HG03159 (cell line): ENCODE results near the gene JUND.
A peak's percentile ranks its signal among the peaks of the same experiment; 100 is the strongest.
"Not testable (repeated sequence)": the region's sequence is repeated elsewhere in the genome, so short reads cannot be mapped to it uniquely, and the experiment has no call there.

Source experiments
- ATAC-seq: cut with Tn5 transposase; IDR thresholded peaks from one replicate; pipeline ENCODE4 v1.9.1; 2021; ENCODE audit warnings: mild to moderate bottlenecking, moderate library complexity; ENCODE audit not compliant: unreplicated experiment

Gene JUND

DNA sequence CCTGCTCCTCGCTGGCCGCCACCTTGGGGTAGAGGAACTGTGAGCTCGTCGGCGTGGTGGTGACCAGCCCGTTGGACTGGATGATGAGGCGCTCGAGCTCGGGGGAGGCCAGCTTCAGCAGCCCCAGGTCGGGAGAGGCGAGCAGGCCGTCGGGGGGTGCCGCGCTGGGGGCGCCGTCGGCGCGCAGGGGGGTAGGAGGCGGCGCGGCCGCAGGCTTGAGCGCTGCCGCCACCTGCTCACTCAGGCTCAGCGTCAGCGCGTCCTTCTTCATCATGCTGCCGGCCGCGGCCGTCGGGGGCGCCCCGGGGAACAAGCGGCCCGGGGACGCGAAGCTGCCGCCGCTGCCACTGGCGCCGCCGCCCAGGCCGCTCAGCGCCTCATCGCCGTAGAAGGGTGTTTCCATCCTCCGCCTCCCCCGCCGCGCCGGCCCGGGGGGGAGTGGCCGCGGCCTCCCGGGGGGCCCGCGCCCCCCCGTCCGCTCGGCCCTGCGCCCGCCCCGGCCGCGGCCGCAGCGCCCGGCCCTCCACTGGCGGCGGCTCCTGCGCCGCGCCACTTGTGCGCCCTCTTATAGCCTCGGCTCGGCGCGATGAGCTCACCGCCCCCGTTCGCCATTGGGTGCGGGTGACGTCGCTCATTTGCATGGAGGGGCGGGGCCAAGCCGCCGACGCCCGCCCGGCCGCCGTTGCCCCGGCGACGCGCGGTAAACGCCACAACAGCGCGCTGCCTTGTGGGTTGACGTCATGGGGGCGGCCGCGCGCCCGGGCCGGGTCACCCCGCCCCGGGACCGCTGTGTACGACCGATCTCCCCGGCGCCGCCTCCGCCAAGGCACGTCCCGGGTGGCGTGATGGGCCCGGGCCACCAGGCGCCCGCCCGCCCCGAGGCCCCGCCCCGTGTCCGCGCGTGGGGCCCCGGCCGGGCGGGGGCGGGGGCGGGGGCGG, at the start of gene JUND:
Gene JUND (minus strand): TSS at position 541 of the 939 bp plus-strand sequence. CDS start 138 bp downstream, at position 403.
- ATAC-seq: peak; percentile 56

DNA sequence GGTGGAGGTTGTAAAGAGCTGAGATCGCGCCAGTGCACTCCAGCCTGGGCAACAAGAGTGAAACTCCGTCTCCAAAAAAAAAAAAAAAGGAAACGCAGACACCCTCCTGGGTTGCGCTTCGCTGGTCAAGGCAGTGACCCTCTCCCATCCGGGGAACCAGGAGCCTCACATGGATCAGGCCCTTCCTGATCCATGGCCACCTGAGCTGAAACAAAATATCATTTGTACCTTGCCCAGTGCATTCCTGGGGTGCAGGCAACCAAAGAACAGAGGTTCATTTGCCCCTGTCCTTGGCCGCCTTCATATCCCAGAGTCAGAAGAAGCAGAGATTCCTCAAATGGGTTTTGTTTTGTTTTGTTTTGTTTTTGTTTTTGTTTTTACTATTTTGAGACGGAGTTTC, 49.4 kb upstream of the JUND start:
- ATAC-seq: no peak

DNA sequence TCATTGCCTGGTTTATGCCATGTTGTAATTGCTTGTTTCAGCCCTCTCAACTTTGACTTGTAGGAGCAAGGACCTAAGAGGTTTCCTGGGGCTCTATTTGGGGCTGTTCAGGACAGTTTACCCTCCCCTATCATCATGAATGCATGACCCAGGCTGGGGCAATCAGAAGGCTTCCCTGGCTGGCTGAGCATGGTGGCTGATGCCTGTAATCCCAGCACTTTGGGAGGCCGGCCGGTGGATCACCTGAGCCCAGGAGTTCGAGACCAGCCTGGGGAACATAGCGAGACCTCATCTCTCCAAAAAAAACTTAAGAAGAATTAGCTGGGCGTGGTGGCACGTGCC, 47.6 kb upstream of the JUND start:
- ATAC-seq: no peak

DNA sequence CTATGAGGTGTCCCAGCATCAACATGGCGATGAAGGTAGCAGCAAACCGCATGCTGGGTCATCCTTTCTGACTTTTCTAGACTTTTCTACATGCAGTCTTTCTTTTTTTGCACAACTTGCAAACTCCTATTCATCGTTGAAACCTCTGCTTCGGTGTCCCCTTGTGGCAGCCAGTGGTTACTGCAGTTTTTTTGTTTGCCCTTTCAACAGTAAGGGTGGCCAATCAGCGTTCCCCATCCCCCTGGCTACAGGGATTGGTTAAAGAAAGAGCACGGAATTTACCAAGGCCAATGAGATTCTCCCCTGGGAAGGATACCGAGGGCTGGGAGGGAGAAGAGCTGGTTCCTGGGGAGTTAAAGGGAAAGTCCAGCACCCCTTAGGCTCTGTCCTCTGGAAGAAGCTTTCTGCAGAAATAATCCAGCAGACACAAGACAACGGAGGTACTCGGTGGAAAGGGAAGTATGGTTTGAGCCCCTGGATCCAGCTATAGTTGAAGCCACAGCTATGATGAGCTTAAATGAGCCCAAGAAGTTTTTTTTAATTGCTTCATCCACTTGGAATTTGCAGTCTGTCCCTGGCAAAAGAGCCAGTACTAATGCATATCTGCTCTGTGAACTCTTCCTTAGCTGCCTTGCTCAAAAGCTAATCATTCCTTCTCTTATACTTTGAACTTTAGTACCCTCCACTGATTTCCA, 47.1 kb upstream of the JUND start:
- ATAC-seq: peak; percentile 89

DNA sequence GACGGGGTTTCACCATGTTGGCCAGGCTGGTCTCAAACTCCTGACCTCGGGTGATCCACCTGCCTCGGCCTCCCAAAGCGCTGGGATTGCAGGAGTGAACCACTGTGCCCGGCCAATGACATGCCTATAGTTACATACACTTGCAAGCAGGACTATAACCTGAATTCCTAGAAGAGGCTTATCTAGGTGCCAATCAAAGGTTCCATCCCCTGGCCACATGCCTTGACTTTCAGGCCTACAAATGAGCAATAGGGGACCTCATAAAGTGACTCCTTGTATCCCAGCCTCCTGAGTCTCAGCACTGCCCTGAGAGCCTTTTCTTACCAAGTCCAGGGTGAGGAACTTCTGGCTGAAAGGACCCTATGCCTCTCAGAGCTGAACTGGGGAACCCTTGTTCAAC, 45.4 kb upstream of the JUND start:
- ATAC-seq: no peak

DNA sequence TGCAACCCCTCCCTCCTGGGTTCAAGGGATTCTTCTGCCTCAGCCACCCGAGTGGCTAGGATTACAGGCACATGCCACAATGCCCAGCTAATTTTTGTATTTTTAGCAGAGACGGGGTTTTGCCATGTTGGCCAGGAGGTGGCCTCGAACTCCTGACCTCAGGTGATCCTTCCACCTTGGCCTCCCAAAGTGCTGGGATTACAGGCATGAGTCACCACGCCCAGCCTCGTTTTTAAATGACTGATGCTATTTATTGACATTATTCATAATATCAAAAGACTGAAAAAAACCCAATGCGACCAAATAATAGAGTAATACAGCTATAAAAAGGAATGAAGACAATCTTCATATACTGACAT, 42.9 kb upstream of the JUND start:
- ATAC-seq: not testable (repeated sequence)

DNA sequence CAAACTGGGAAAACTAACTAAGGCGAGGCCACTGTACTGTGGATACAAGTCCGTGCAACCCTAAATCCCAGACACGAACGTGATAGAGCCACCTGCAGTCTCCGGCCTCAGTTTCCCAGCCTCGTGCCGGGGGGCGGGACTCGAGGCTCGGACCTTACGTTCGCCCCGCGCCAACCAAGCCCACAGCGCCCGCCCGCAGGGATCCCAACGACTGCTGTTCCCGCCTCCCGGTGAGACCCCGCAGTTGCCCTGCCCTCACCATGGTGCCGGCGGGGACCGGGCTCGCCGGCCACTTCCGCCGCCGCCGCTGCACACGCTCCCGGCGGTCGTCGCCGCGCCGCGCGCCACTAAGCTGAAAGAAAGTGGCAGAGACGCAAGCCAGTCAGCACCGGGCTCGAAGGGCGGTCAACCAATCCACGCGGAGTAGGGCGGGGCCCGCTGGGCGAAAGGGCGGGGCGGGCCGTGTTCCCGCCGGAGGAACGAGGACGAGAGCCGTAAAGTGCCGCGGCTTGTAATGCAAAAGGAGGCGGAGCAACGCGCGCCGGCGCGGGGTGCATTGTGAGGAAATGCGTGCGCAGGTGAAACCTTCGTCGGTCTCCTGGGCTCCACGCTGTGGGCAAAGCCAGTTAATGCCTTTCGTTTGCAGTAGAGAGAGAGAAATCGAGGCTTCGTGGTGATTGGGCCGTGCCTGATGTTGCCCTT, 41.5 kb upstream of the JUND start, which contains the start of gene LSM4:
Gene LSM4 (minus strand): TSS at position 318 of the 702 bp plus-strand sequence. CDS start 56 bp downstream, at position 262.
- peak; percentile 84 for ATAC-seq

DNA sequence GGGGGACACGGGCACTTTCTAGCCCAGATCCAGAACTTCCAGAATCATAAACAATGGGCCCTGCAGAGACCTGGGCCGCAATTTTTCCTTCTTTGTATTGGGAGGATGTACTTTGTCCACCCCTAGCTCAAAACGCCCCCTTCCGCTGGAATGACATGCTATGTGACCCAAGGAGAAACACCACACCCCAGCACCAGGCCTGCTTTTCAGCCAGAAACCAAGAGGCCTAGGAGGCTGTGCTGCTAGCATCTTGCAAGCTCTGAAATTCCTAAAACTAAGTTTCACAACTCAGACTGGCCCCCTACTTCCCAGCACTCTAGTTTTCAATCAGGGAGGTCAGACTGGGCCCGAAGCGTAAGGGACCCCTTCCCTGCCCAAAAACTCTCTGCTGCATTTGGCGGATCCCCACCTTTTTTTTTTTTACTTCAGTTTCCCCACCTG, 40.9 kb upstream of the JUND start:
- peak; percentile 1 for ATAC-seq

DNA sequence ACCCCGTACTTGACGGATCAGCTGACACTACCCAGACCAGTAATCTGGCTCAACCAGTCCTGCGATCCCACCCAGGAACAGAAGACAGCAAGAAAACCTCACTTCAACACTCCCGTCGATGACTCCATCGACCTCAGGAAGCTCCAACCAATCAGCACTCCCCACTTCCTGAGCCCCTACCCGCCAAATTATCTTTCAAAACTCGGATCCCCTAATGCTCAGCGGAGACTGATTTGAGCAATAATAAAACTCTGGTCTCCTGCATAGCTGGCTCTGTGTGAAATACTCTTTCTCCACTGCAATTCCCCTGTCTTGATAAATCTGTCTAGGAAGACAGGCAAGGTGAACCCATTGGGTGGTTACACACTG, 40.3 kb upstream of the JUND start:
- no peak for ATAC-seq

DNA sequence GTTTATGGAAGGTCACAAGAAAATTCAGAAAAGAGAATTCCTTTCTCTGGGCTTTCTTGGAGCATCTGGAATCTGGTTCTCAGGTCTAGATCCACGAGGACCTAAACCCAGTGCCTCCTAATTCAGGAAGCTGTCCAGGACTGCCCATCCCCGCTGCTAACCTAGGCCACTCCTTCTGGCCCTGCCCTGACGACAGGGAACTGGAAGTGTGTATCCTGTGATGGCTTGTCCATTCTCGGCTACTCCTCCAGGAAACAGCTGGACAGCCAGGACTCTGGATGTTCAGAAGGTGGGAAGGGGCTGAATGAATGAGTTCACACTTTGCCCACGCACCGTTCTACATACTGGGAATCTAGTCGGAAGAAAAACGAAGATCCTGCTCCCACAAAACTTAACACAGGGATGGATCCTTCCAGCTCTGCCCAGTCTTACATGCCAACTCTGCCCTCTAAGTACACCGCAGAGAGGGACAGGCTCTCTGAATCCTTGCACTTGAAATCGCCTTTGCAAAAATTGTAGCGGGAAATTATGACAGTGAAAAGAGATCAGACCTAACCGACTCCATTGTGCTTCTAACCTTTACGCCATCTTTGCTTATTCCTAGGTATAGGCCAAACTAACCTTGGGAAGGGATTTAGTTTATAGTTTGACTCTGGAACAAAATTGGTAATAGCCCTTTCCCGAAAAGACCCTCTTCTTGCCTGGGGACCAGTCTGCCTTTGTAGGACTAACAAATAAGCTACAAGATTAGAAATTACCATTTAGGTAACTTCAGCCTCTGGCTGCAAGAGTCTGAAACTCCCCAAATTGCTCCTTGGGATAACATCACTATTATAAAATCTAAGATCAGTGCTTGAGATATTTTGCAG, 39.7 kb upstream of the JUND start:
- ATAC-seq: no peak

DNA sequence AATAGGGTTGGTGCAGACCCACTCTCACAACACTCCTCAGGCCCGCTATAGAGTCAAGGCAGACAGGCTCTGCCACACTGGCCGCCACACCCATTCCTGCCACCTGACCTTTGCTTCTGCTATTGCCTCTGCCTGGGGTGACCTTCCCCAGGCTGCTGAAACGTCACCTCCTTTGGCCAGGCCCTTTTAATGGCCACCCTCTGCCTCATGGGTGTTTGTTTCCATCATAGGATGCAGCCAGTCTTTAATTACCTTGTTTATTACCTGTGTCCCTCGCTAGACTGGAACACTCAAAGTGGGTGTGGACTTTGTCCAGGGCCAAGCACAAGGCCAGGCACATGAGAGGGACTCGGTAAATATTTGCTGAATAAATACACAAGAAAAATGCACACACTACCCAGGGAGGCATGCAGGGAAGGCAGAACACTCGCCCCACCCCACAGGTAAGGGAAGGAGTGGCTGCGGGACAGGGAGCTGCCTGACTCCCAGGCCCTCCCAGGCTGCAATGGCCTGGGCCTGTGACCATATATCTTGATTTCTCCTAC, 38.2 kb upstream of the JUND start:
- no peak for ATAC-seq

DNA sequence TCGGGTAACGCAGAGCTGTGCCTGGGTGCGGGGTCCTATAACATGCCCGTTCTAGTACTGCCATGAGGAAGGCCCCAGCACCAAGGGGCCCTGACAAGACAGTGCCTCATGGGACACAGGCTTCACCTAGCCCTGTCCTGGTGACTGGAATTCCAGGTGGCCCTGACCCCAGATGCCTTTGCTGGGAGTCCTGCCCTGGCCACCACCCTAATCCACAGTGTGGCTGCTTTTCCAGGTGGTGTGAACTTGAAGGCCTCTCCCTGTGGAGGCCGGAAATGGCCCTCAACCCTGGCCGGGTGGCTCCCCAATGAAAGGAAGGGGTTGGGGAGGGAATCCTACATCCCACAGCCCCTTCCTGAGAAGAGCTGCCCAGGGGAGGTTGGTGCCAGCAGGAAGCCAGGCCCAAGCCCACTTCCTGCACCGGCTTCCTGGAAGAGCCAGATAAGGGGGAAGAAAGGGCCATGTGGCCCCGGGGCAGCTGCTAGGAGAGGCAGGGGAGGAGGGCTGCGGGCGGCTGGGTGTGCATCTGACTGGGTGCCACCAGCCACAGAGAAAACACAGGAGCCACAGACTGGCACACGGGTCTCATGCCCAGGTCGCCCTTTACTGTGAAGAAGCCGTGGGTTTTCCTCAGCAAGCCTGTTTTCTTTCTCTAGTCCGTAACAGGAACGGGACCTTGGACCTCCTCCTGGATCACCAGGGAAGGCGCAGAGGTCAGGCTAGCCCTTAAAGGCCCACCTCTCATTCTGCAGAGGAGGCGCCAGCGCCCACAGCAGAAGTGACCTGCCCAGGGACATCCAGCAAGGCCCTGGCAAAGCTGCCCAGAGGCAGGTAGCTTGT, 36.8 kb upstream of the JUND start:
- no peak for ATAC-seq

DNA sequence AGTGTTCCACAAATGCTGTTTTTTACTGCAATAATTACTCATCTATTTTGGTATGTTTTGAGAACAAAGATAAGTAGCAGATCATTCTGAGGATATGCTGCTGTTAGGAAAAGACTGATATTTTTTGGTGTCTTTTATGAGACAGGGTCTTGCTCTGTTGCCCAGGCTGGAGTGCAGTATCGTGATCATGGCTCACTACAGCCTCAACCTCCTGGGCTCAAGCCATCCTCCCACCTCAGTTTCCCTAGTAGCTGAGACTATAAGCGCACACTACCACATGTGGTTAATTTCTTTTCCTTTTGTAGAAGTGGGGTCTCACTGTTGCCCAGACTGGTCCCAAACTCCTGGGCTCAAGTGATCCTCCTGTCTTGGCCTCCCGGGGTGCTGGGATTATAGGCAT, 32.0 kb upstream of the JUND start:
- ATAC-seq: no peak

DNA sequence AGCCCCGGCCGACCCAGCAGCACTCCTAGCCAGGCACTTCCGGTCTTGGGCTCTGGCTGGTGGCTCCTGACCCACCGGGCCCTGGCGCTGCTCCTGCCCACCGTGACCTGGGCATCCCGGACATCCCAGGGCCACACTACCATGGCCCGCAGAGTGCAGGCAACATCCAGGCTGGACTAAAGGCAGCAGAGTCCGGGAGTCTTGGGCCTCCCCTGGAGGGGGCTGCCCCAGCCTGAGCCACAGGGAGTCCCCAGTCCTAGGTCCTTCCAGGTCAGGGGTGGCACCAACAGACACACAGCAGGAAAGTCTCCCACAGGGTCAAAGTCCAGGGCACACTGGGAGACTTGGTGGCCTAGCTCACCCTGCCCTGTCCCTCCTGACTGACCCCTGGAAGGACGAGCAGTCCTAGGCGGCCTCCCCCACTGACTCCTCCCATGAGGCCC, 30.7 kb upstream of the JUND start:
- no peak for ATAC-seq

DNA sequence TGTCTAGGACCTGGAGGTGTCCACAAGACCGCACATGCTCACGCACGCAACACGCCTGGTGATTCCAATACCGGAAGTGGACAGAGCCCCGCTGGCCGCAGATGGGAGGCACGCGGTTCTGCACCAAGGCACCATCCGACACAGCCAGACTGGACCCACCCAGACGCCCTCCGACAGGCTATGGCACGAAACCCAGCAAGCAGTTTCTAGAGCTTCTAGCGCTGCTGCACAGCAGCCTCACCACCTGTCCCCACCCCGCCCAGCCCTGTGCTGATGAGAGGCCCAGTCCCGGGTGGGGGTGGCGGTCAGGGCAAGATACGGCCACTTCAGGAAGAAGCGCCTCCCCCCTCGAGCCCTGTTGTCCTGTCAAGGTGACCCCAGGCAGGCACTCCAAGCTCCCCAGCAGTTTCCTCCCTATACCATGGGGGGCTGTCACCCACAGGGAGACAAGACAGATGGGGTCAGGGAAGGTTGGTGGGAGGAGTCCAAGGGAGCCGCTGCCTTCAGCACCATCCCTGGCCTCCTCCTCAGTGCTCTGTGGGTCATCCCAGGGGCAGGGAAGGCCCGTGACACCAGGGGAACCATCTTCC, 30.2 kb upstream of the JUND start:
- ATAC-seq: no peak

DNA sequence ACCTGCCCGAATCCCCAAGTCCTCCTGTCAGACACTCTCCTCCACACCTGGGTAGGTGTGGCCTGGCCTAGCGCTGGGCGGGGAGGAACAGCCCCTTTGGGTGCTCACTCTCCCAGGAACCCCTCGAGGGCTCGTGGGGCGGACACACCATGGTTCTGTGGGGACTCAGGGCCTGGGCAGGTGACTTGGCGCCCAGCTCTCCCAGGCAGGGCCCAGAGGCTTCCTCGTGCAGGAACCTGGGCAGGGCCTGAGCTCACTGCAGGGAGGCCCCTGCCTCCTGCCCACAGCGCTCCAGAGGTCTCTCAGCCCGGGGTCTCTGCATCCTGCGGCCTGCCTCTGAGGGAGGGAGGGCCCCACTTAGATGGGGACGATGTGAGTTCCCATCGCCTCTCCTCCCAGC, 29.5 kb upstream of the JUND start:
- ATAC-seq: no peak

DNA sequence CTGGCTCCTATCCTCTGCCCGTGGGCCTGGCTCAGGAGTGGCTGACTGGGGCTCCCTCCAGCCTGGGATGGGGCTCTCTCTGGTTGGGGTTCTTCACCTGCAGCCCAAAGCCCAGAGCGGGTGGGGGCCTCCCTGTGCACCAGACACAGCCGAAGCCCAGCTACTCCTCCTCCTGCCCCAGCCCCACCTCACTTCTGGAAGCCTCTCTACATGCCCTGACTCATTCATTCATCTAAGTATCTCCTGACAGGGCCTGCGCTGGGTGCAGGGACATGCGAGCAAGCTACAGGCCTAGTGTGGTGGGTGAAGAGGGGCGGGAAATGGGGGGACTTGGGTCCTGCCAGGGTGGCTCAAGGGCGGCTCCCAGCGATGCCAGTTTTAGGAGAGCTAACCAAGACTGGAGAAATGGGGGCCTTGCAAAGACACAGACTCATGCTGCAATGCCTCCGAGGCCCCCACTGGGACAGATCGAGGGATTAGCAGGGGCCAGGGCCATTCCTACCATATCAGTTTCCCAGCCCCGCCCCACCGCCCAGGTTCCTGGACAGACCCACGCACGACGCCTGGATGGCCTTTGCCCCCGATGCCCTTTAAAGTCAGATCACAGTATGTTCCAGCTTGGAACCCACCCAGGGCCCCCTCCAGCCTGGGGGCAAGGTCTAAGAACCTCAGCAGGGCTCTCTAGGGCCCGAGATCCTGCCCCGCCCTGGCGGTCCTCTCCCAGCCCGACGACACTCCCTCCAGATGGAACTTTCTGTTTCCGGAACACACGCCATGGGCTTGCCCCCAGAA, 28.9 kb upstream of the JUND start:
- no peak for ATAC-seq

DNA sequence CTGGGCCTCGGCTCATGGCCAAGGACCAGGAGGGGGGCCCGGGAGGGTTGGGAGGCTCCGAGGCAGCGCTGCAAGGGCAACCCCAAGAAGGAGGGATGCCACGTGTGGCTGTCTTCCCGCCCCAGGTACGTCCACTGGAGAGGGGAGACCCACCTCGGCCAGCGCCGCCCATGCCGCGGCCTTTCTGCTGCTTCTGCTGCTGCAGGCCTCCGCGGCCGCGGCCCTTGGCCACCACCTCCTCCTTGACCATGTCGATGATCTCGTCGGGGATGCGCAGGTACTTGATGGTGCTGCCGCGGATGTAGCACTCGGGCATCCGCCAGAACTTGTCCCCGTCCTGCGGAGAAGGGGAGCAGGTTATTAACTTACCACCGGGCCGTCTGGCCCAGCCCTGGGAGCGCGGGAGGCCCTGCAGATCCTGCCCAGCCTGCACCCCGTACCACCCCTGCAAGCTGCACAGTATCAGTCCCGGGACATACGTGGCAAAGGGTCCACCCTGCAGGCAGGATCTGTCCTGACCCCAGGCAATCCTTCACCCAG, 28.2 kb upstream of the JUND start:
- ATAC-seq: no peak
